Gastrocnemius medialis (tissue), 4 donors: Measurements from ENCODE around the gene CCDC127. TPM values are rescaled to one million over a fixed set of nuclear protein-coding genes. Genes with fewer than 3 reads are reported as not detected.

Experiments used
- ATAC-seq, 2 donors: fragments of 150-250 bp; one replicate each; pipeline ENCODE4 v1.9.1; 2016
- DNase-seq, 2 donors: peaks; one replicate each; pipeline ENCODE4 v3.0.0-alpha.2; 2019
- H3K27ac ChIP-seq, 4 donors: fragments of 200-600 bp; sonication (generic); 1 replicate in 1 of 4; 2 replicates in 3 of 4; pipeline ENCODE4 v1.5.1; 2016 to 2018; ENCODE audit warnings: mild to moderate bottlenecking in 2 of 4, moderate library complexity in 1 of 4
- H3K27me3 ChIP-seq, 3 donors: fragments of 200-600 bp; sonication (generic) in 2 of 3; 1 replicate in 1 of 3; 2 replicates in 2 of 3; pipeline versions ENCODE4 v1.5.1 to v1.6.0; 2016 to 2019; ENCODE audit warnings: mild to moderate bottlenecking in 1 of 3, moderate library complexity in 1 of 3
- H3K36me3 ChIP-seq, 2 donors: fragments of 200-600 bp; sonication (generic) in 1 of 2; one replicate each; pipeline ENCODE4 v1.5.1; 2017 to 2018
- H3K4me1 ChIP-seq, 2 donors: fragments of 200-600 bp; sonication (generic) in 1 of 2; one replicate each; pipeline ENCODE4 v1.5.1; 2016 to 2017; ENCODE audit warnings: mild to moderate bottlenecking in 2 of 2
- H3K4me3 ChIP-seq, 4 donors: fragments of 200-600 bp; sonication (generic) in 3 of 4; 1 replicate in 1 of 4; 2 replicates in 3 of 4; pipeline ENCODE4 v1.5.1; 2016 to 2019; ENCODE audit warnings: mild to moderate bottlenecking in 2 of 4
- H3K9me3 ChIP-seq, 3 donors: fragments of 200-600 bp; sonication (generic) in 2 of 3; 1 replicate in 1 of 3; 2 replicates in 2 of 3; pipeline ENCODE4 v1.5.1; 2016 to 2019
- CTCF ChIP-seq, 5 experiments: fragments of 450-650 bp in 3 of 5; fragments of 200-600 bp in 2 of 5; sonication (generic) in 2 of 5; IDR thresholded peaks in 4 of 5; conservative IDR thresholded peaks in 1 of 5; 1 replicate in 4 of 5; 2 replicates in 1 of 5; pipeline ENCODE4 v1.5.1; 2016 to 2019; ENCODE audit warnings: antibody characterized with exemption in 5 of 5, mild to moderate bottlenecking in 3 of 5, moderate library complexity in 3 of 5
- POLR2A ChIP-seq, 2 donors: fragments of 450-650 bp; IDR thresholded peaks; one replicate each; pipeline ENCODE4 v1.6.1; 2017; ENCODE audit warnings: antibody characterized with exemption in 2 of 2, mild to moderate bottlenecking in 2 of 2, moderate library complexity in 2 of 2
- in situ Hi-C, 4 donors: fragments of 200-750 bp; cut with MboI; loops; one replicate each; pipeline versions ENCODE4 v1.15.0 to v1.8.0; 2017; ENCODE audit warnings: low sequenced_read_pairs in 4 of 4
- intact Hi-C: fragments of 100-400 bp; cut with DNase I; formaldehyde crosslinking; loops from one replicate; pipeline ENCODE4 v1.15.1; 2023; ENCODE audit warnings: low total_unique reads
- total RNA-seq, 4 donors: library from RNA; depleted of rRNA; stranded (reverse); fragments of >200 nt; gene quantifications; one replicate each; pipeline versions ENCODE4 v1.1.0 to v1.2.3, GENCODE V29; 2016

CCDC127 gene
- total RNA-seq, 4 donors from 2014 or later, result 5.7 to 11.1 (median 7.8) TPM

- TF ChIP-seq POLR2A (IDR thresholded peaks at IDR 0.05), result no peak
- no peak for TF ChIP-seq CTCF (IDR thresholded peaks at IDR 0.05 in 4 of 5, conservative IDR thresholded peaks at IDR 0.05 in 1 of 5)
- no peak for ATAC-seq
- no peaks in the 10 kb centered on the region for H3K36me3 ChIP-seq
- DNase-seq, result no peak
- no peak overlapping the region for H3K4me3 ChIP-seq
- no peaks in the 10 kb centered on the region for H3K9me3 ChIP-seq
- H3K4me1 ChIP-seq, result peaks cover 62 to 69% of the 10 kb centered on the region in 2 donors
- intact Hi-C loops, result loop anchor here (5.0 kb wide), 1 partner anchor 922 kb away; the partner anchor contains the start of gene SLC12A7
- peak overlapping the region; percentile 95 to 100 (median 99) for H3K27ac ChIP-seq
- in situ Hi-C loops, result no loop called here
- no peaks in the 10 kb centered on the region for H3K27me3 ChIP-seq
Observed at GRCh38 chr5:189976-190365, 28.0 kb downstream of the CCDC127 start.

GRCh38 chr5:189486-189885 lies 28.5 kb downstream of the CCDC127 start:
- H3K27me3 ChIP-seq, result no peaks in the 10 kb centered on the region
- intact Hi-C loops, result no loop called here
- no peak for DNase-seq
- no peak for TF ChIP-seq POLR2A (IDR thresholded peaks at IDR 0.05)
- no peak for TF ChIP-seq CTCF (IDR thresholded peaks at IDR 0.05 in 4 of 5, conservative IDR thresholded peaks at IDR 0.05 in 1 of 5)
- H3K9me3 ChIP-seq, result no peaks in the 10 kb centered on the region
- no peaks in the 10 kb centered on the region for H3K36me3 ChIP-seq
- H3K4me3 ChIP-seq, result no peak overlapping the region
- in situ Hi-C loops, result no loop called here
- peaks cover 57 to 64% of the 10 kb centered on the region in 2 donors for H3K4me1 ChIP-seq
- peak overlapping the region; percentile 95 to 100 (median 99) for H3K27ac ChIP-seq
- ATAC-seq, result no peak

GRCh38 chr5:188488-189481 lies 29.2 kb downstream of the CCDC127 start:
- Histone ChIP-seq H3K4me3 (peak overlapping the region; percentile 35 to 58 (median 41)), H3K27ac (peak overlapping the region; percentile 95 to 100 (median 99)), H3K27me3 (no peaks in the 10 kb centered on the region), H3K4me1 (peaks cover 53 to 59% of the 10 kb centered on the region in 2 donors), H3K36me3 (no peaks in the 10 kb centered on the region), H3K9me3 (no peaks in the 10 kb centered on the region)
- TF ChIP-seq POLR2A (IDR thresholded peaks at IDR 0.05), result peak in 1 of 2 donors; percentile 41
- TF ChIP-seq CTCF (IDR thresholded peaks at IDR 0.05 in 4 of 5, conservative IDR thresholded peaks at IDR 0.05 in 1 of 5), result peak; percentile 94 to 98 (median 98)
- ATAC-seq, result peak; percentile 53 to 62
- intact Hi-C loops (loop anchor here (1.0 kb wide), 1 partner anchor 30 kb away; the partner anchor contains the start of genes CCDC127 and SDHA), in situ Hi-C loops (no loop called here)
- DNase-seq, result peak; percentile 84 to 91

GRCh38 chr5:187617-188451 lies 30.1 kb downstream of the CCDC127 start:
- DNase-seq, result no peak
- TF ChIP-seq CTCF (IDR thresholded peaks at IDR 0.05 in 4 of 5, conservative IDR thresholded peaks at IDR 0.05 in 1 of 5) (no peak), POLR2A (IDR thresholded peaks at IDR 0.05) (no peak)
- no peaks in the 10 kb centered on the region for H3K36me3 ChIP-seq
- intact Hi-C loops (loop anchor here (1.0 kb wide), 1 partner anchor 30 kb away; the partner anchor contains the start of genes CCDC127 and SDHA), in situ Hi-C loops (no loop called here)
- H3K27me3 ChIP-seq, result no peaks in the 10 kb centered on the region
- no peak for ATAC-seq
- peak overlapping the region; percentile 35 to 58 (median 41) for H3K4me3 ChIP-seq
- H3K9me3 ChIP-seq, result no peaks in the 10 kb centered on the region
- H3K4me1 ChIP-seq, result peaks cover 44 to 50% of the 10 kb centered on the region in 2 donors
- H3K27ac ChIP-seq, result peak overlapping the region; percentile 95 to 100 (median 99)
